Right lung (tissue), 10 donors: ENCODE measurements around the gene TCTN3. TPM values are rescaled to one million over a fixed set of nuclear protein-coding genes. Genes with fewer than 3 reads are reported as not detected.
"Not testable (repeated sequence)": the region's sequence is repeated elsewhere in the genome, so short reads cannot be mapped to it uniquely, and the experiment has no call there.

Experiments used
- DNase-seq, 2 donors: peaks; one replicate each; pipeline ENCODE4 v3.0.0-alpha.2; 2013
- long read RNA-seq, 8 donors: transcript quantifications; one replicate each; lab custom pipeline, GENCODE V29; 2026
- polyA plus RNA-seq, 5 donors: library from polyadenylated mRNA; unstranded; fragments of 120-200 nt; gene quantifications; one replicate each; pipeline versions ENCODE4 v1.2.1 to v1.2.3, GENCODE V29; 2013; ENCODE audit warnings: inconsistent platforms in 1 of 5, low replicate concordance in 1 of 5; ENCODE audit not compliant: insufficient read length in 5 of 5, insufficient read depth in 1 of 5

The TCTN3 gene
- polyA plus RNA-seq = 10 to 100 TPM; 56.4 to 64.8 (median 59.9) TPM
- long read RNA-seq, donor 1, transcript TCTN3-207 (14 exons, 2,739 nt) = major isoform, 17 of 29 reads
- long read RNA-seq, donor 1, partial matches to known transcripts = 10 of 29 reads
- long read RNA-seq, donor 1, other reads (novel, unspliced or antisense) = 0 of 29 reads
- long read RNA-seq, donor 2, transcript TCTN3-207 (14 exons, 2,739 nt) = major isoform, 12 of 21 reads
- long read RNA-seq, donor 2, partial matches to known transcripts = 8 of 21 reads
- long read RNA-seq, donor 2, other reads (novel, unspliced or antisense) = 0 of 21 reads
- long read RNA-seq, donor 3, transcript TCTN3-207 (14 exons, 2,739 nt) = major isoform, 15 of 17 reads
- long read RNA-seq, donor 3, partial matches to known transcripts = 0 of 17 reads
- long read RNA-seq, donor 3, other reads (novel, unspliced or antisense) = 0 of 17 reads
- long read RNA-seq, donor 4, transcript TCTN3-207 (14 exons, 2,739 nt) = major isoform, 8 of 10 reads
- long read RNA-seq, donor 4, partial matches to known transcripts = 0 of 10 reads
- long read RNA-seq, donor 4, other reads (novel, unspliced or antisense) = 0 of 10 reads
- long read RNA-seq, donor 5, transcript TCTN3-207 (14 exons, 2,739 nt) = major isoform, 19 of 28 reads
- long read RNA-seq, donor 5, partial matches to known transcripts = 7 of 28 reads
- long read RNA-seq, donor 5, other reads (novel, unspliced or antisense) = 0 of 28 reads
- long read RNA-seq, donor 6, transcript TCTN3-207 (14 exons, 2,739 nt) = major isoform, 29 of 32 reads
- long read RNA-seq, donor 6, partial matches to known transcripts = 0 of 32 reads
- long read RNA-seq, donor 6, other reads (novel, unspliced or antisense) = 0 of 32 reads
- long read RNA-seq, donor 7, transcript TCTN3-207 (14 exons, 2,739 nt) = major isoform, 19 of 27 reads
- long read RNA-seq, donor 7, partial matches to known transcripts = 6 of 27 reads
- long read RNA-seq, donor 7, other reads (novel, unspliced or antisense) = 0 of 27 reads
- long read RNA-seq, donor 8, transcript TCTN3-207 (14 exons, 2,739 nt) = major isoform, 10 of 12 reads
- long read RNA-seq, donor 8, partial matches to known transcripts = 0 of 12 reads
- long read RNA-seq, donor 8, other reads (novel, unspliced or antisense) = 0 of 12 reads

DNA sequence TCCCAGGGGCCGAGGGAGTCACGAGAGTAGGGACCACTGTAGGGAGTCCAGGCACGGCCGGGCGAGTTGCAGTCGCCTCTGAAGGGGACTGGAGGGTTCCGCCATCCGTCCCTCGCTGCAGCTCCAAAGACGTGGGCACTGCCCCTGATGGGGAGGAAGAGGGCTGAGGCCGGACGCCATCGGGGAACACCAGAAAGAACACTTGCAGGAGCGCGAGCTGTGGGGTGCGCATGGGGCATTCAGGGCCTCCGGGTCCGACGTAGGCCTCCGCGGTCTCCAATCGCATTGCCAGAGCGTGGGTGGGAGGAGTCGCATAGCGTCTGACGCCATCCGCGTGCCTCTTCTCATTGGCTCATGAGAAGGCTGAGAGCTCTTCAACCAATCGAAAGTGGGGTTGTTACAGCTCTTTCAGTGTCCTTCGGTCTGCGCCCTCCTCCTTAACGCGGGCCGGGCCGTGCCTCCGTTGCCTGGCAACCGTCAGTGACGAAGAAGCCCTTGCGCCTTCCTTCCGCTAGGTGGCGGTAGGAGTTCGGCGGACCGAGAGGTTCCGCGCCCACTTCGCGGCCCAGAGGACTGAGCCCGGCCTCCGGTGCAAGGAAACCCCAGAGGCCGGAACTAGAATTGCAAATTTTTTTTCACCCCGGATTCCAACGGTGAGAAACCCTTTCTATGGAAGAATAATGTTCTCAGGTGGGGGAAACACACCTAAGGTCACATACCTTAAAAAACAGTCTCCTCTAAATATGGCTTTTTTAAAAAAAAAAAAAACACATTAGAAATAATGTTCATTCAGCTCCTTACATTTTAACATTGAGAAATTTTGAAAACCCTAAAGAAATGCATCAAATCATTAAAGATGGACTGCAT is at the start of gene TCTN3:
Gene TCTN3, minus strand, starts transcription at position 260 of the 867 bp plus-strand sequence. Its CDS starts 28 bp downstream, at position 232.
- peak; percentile 99 to 100 for DNase-seq

DNA sequence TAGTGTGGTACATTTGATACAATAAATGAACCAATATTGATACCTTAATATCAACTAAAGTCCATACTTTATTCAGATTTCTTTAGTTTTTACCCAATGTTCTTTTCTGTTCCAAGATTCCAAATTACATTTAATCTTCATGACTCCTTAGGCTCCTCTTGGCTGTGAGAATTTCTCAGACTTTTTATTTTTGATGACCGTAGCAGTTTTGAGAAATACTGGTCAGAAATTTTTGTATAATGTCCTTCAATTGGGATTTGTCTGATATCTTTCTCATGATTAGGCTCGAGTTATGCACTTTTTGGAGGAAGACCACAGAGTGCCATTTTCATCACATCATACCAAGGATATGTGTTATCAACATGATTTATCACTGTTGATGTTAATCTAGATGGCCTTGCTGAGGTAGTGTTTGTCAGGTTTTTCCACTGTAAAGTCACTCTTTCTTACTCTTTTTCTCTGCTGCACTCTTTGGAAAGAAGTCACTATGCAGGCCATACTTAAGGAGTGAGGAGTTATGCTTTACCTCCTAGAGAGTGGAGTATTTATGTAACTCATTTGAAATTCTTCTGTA is 49.3 kb upstream of the TCTN3 start:
- DNase-seq = no peak

DNA sequence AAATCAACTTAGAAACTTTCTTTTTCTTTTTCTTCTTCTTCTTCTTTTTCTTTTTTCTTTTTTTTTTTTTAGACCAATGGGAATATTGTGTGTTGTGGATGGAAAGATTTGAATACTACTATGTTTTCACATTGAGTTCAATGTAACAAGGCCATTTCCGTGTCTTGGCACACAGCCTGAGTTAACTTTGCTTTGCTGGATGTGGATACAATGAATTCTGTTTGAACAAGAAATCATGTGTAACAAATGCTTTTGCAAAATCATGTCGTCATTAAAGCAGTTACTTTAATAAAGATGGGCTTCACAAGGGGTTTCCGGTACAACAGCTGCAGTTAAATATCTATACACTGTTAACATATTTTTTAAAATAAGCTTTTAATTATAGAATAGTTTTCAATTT is 48.8 kb upstream of the TCTN3 start:
- peak; percentile 40 to 44 for DNase-seq

DNA sequence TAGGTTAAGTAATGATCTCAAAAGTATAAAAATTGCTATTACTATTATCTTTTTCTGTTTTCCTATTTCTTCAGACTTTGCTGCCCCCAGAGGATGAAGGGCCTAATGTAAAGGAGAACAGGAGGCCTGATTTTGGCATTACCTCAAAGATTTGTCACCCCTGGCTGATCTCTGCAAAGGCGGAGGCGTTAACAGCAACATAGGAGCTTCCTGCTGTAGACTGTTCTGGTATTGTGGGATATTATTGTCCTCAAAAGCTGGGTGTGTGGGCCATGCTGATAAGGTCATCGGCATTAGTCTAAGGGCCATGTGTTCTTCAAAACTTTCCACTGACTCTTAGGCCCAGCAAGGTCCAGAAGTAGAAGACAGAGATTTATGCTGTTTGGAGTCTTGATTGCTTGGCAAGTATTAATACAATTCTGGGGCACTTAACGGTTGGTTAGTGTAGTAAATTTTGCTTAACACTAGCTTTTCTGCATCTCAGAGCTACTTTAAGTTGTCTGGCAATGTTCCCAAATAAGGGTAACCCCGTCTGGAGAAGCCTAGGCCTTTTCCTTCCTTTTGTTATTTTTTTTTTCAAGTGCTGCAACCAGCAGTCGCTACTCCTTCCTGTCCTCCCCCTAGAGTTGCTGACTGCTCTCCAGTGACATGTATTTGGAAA is 48.2 kb upstream of the TCTN3 start:
- peak; percentile 37 to 41 for DNase-seq

DNA sequence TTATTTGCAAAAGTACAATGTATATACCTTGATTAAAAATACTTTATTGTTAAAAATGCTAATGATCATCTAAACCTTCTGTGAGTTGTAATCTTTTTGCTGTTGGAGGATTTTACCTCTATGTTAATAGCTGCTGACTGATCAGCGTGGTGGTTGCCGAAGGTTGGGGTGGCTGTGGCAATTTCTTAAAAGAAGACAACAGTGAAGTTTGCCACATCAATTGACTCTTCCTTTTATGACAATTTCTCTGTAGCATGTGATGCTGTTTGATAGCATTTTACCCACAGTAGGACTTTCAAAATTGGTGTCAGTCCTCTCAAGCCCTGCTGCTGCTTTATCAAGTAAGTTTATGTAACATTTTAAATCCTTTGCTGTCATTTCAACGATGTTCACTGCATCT is 45.3 kb upstream of the TCTN3 start:
- DNase-seq = no peak

DNA sequence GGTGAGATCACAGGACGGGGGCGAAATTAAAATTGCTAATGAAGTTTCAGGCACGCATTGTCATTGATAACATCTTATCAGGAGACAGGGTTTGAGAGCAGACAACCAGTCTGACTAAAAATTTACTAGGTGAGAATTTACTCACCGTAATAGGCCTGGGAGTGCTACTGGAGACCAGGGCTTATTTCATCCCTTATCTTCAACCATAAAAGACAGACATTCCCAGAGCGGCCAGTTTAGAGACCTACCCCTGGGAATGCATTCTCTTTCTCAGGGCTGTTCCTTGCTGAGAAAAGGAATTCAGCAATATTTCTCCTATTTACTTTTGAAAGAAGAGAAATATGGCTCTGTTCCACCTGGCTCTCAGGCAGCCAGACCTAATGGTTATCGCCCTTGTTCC is 39.2 kb upstream of the TCTN3 start:
- not testable (repeated sequence) for DNase-seq

DNA sequence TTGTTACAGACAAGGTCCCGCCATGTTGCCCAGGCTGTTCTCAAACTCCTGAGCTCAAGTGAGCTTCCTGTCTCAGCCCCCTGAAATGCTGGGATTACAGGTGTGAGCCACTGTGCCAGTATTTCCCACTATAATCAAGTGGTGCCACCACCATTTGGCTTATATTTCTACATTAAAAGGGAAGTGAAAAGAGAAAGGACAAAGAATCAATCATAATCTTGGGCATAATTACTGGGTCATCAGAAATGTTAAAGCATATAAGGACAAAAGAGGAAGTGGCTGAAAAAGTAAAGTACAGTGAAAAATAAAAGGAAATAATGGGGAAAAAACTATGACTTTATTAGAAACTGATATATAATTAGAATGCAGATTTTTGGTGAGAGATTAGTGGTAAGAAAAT is 36.5 kb upstream of the TCTN3 start:
- no peak for DNase-seq

DNA sequence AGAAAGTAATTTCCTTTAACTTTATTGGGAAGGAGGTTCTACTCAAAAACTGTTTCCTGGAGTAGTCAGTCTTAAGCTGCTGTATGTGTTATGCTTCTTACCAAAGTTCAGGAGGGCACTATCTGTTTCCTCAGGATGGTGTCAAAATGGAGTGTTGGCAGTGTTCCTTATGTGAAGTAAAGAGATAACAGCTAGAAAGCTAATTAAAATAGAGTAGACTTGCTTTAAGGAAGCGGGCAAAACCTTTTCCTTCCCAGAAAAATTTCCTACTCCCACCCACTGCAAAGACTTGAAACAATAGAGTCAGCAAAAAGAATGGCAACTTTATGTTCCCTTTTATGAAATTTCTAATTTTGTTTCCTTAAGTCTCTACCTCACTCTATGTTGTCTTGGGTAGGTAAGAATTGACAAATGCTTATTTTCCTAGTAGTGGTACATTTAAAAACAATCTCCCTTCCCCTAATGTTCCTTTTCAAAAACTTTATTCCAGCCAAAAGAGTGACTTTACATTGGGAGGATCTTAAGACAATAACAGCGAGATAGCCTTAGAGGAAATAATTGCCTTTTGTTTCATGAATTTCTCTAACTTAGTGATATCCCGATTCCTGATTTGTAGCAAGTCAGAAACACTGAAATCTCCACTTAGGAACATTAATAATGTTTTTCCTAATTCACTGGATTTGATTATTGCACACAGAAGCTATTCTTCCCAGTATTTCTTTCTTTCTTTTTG is 35.8 kb upstream of the TCTN3 start:
- no peak for DNase-seq

DNA sequence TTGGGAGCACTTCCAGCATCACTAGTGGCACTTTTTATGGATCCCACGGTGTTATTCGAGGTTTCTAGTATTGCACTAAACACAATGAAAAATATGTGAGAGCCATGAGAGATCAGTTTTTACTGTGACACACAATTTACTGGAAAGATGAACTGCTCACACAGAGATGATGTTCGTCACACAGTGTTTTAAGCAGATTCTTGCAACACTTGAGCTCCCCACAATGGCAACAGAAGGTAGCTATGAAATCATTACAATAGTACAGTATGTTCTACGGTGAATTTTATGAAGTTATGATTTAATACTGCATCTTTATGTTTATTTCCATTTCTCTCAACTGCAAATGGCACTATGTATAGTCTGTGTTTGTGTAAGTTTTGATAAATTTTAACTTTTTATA is 34.8 kb upstream of the TCTN3 start:
- DNase-seq = no peak

GRCh38 chr10:95722496-95722895 is 28.8 kb upstream of the TCTN3 start:
- DNase-seq = not testable (repeated sequence)

- DNase-seq = not testable (repeated sequence)
Measured at GRCh38 chr10:95720745-95721144, 27.0 kb upstream of the TCTN3 start.

GRCh38 chr10:95716866-95717265 is 23.1 kb upstream of the TCTN3 start:
- no peak for DNase-seq

GRCh38 chr10:95716466-95716865 is 22.7 kb upstream of the TCTN3 start:
- DNase-seq = no peak

- DNase-seq = no peak
Measured at GRCh38 chr10:95711492-95711891, 17.8 kb upstream of the TCTN3 start.

DNA sequence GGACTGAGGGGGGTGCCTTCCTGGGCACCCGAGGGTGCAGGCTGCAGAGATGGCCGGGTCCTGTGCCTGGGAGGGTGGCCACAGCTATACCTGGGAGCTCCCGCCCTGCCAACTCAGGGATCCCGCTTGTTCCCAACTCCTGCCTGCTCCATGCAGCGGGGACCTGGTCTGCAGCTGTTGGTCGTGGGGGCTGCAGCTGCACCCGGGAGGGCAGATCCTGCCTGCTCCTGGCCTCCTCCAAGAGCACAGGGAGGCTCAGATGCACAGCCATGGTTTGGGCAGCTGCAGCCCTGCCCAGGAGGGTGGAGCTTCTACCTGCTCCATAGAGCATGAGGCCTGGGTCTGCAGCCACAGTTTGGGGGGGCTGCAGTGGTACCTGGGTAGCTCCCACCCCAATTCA is 13.3 kb upstream of the TCTN3 start:
- DNase-seq = no peak

DNA sequence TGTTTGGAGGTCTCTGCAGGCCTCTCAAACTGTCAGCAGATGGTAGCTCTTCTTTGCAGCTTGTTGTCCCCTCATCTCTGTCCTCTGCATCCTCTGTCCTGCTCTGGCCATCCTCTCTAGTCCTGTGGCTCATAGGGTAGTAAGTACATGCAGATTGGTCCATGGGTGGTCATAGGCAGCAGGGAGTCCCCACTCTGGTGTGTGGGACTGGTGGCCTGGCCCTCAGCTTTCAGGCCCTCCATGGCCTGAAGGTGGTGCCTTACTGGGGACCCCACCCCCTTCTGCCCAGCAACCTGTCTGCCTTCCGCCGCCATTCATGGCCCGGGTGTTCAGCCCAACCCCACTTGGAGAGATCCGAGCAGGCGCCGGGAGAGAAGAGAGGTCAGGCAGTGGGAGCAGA is 12.8 kb upstream of the TCTN3 start:
- DNase-seq = no peak

- DNase-seq = no peak
Measured at GRCh38 chr10:95698415-95698814, 4.7 kb upstream of the TCTN3 start.

DNA sequence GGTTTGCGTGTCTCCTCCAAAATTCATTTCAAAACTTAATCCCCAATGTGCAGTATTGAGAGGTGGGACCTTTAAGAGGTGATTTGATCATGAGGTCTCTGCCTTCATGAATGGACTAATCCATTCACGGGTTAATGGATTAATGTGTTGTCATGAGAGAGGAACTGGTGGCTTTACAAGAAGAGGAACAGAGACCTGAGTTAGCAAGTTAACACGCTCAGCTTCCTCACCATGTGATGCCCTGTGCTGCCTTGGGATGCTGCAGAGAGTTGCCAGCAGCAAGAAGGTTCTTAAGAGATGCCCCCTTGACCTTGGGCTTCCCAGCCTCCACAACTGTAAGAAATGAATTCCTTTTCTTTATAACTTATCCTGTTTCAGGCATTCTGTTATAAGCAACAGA is 3.7 kb upstream of the TCTN3 start:
- no peak for DNase-seq

DNA sequence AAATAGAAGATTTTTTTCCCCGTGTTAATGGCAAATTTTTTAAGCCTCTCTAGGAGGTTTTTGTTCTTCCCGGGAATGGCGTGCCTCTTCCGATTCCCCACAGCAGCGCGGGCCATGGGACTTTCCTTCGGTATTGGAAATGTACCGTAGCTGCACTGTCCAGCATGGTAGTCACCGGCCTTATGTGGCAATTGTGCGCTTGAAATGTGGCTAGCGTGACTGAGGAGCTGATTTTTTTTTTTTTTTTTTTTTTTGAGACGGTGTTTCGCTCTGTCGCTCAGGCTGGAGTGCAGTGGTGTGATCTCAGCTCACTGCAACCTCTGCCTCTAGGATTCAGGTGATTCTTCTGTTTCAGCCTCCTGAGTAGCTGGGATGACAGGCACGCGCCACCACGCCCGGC is 938 bp upstream of the TCTN3 start:
- DNase-seq = no peak
